MM.1S (cell line): ENCODE results near the gene FAM110A.
"Not testable (repeated sequence)": the region's sequence is repeated elsewhere in the genome, so short reads cannot be mapped to it uniquely, and the experiment has no call there.

Experiments used
- DNase-seq: peaks from one replicate; pipeline ENCODE4 v3.0.0-alpha.2; 2015
- H2AFZ ChIP-seq: fragments of 300-600 bp; sonication (generic); 2 replicates; pipeline ENCODE4 v1.6.0; 2016; ENCODE audit warnings: antibody characterized with exemption, low read length
- H3F3A ChIP-seq: fragments of 300-600 bp; sonication (generic); 2 replicates; pipeline ENCODE4 v1.6.1; 2016; ENCODE audit warnings: mild to moderate bottlenecking, antibody characterized with exemption, low read length, moderate library complexity, mixed read lengths; ENCODE audit not compliant: insufficient read depth
- H3K27ac ChIP-seq: fragments of 300-600 bp; sonication (generic); 2 replicates; pipeline ENCODE4 v1.5.1; 2016; ENCODE audit warnings: mild to moderate bottlenecking, low read length
- H3K27me3 ChIP-seq: fragments of 300-600 bp; sonication (generic); replicated peaks from 2 replicates; pipeline ENCODE4 v1.6.0; 2016; ENCODE audit warnings: low read length; ENCODE audit not compliant: insufficient read depth
- H3K36me3 ChIP-seq: fragments of 300-600 bp; sonication (generic); replicated peaks from 2 replicates; pipeline ENCODE4 v1.6.1; 2016; ENCODE audit warnings: mild to moderate bottlenecking, low read length, mixed read lengths; ENCODE audit not compliant: insufficient read depth
- H3K4me1 ChIP-seq: fragments of 300-600 bp; sonication (generic); 2 replicates; pipeline ENCODE4 v1.6.1; 2016; ENCODE audit warnings: low read length, mixed read lengths
- H3K4me2 ChIP-seq: fragments of 300-600 bp; sonication (generic); 2 replicates; pipeline ENCODE4 v1.6.0; 2016; ENCODE audit warnings: low read depth, low read length
- H3K4me3 ChIP-seq: fragments of 300-600 bp; sonication (generic); 2 replicates; pipeline ENCODE4 v1.5.1; 2016; ENCODE audit warnings: low read length, mixed read lengths
- H3K79me2 ChIP-seq: fragments of 300-600 bp; sonication (generic); 2 replicates; pipeline ENCODE4 v1.6.1; 2016; ENCODE audit warnings: mixed run types, low read length, mixed read lengths
- H3K9ac ChIP-seq: fragments of 300-600 bp; sonication (generic); 2 replicates; pipeline ENCODE4 v1.6.1; 2016; ENCODE audit warnings: low read length, mixed read lengths
- H3K9me2 ChIP-seq: fragments of 300-600 bp; sonication (generic); replicated peaks from 2 replicates; pipeline ENCODE4 v1.6.1; 2016; ENCODE audit warnings: mild to moderate bottlenecking, low read length, mixed read lengths; ENCODE audit not compliant: insufficient read depth
- H3K9me3 ChIP-seq: fragments of 300-600 bp; sonication (generic); replicated peaks from 2 replicates; pipeline ENCODE4 v1.6.1; 2016; ENCODE audit warnings: mild to moderate bottlenecking, low read length, mixed read lengths; ENCODE audit not compliant: insufficient read depth
- H4K20me1 ChIP-seq: fragments of 300-600 bp; sonication (generic); 2 replicates; pipeline ENCODE4 v1.6.1; 2016; ENCODE audit warnings: mild to moderate bottlenecking, low read length, moderate library complexity, mixed read lengths; ENCODE audit not compliant: insufficient read depth
- EZH2 ChIP-seq: fragments of 300-600 bp; sonication (generic); optimal IDR thresholded peaks from 2 replicates; pipeline ENCODE3; 2017; ENCODE audit warnings: low read depth, mild to moderate bottlenecking, antibody characterized with exemption, low read length, mixed read lengths
- EZH2phosphoT487 ChIP-seq: fragments of 300-600 bp; sonication (generic); IDR thresholded peaks from 2 replicates; pipeline ENCODE4 v1.6.1; 2018; ENCODE audit warnings: antibody characterized with exemption, low read length
- TF ChIP-seq, protein P1 (sequence below): fragments of 300-600 bp; sonication (generic); IDR thresholded peaks from 2 replicates; pipeline ENCODE4 v1.5.1; 2016; ENCODE audit warnings: antibody characterized with exemption, low read length, mixed read lengths

FAM110A gene

DNA sequence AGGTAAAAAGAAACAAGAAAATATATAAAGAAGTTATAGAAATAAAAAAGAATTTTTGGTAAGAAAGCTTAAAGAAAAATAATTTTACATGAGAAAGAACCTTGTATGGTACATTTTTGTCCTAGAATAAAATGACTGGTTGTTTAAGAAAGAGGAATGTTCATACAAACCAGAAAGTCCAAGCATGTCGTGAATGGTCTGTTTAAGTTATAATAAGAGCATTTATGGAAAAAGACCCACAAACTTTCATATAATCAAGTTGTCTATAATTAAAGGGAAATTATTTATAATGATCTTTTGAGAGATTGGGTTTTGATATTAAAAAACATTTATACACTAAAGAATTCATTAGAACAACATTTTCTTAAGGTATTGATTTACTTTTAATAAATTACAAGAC is 27.8 kb upstream of the FAM110A start:
- Histone ChIP-seq H3K9ac (no peak overlapping the region), H3K27me3 (no peaks in the 10 kb centered on the region), H3K9me2 (no peaks in the 10 kb centered on the region), H3K4me2 (no peak overlapping the region), H2AFZ (no peak overlapping the region), H3K36me3 (no peaks in the 10 kb centered on the region), H3K9me3 (no peaks in the 10 kb centered on the region), H3K79me2 (no peaks in the 10 kb centered on the region), H3K4me3 (no peak overlapping the region), H3K4me1 (no peaks in the 10 kb centered on the region), H3F3A (no peaks in the 10 kb centered on the region), H4K20me1 (no peaks in the 10 kb centered on the region), H3K27ac (no peak overlapping the region)
- TF ChIP-seq EZH2phosphoT487: no peak
- no peak for DNase-seq

DNA sequence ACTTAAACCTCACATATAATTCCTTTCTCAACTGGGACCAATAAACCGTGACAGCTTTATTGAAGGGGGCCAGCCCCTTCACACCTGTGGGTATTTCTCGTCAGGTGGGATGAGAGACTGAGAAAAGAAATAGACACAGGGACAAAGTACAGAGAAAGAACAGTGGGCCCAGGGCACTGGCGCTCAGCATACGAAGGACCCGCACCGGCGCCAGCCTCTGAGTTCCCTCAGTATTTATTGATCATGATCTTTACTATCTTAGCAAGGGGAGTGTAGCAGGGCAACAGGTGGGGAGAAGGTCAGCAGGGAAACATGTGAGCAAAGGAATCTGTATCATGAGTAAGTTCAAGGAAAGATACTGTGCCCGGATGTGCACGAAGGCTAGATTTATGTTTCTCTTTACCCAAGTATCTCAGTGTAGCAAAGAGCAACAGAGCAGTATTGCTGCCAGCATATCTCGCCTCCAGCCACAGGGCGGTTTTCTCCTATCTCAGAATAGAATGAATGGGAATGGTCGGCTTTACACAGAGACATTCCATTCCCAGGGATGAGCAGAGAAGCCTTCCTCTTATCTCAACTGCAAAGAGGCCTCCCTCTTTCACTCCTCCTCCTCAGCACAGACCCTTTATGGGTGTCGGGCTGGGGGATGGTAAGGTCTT is 21.6 kb upstream of the FAM110A start:
- H3K9me3 ChIP-seq, H3F3A ChIP-seq, H3K9me2 ChIP-seq, H3K36me3 ChIP-seq, H3K79me2 ChIP-seq, H4K20me1 ChIP-seq, H2AFZ ChIP-seq, H3K27me3 ChIP-seq, H3K4me1 ChIP-seq, H3K27ac ChIP-seq, DNase-seq, H3K4me3 ChIP-seq, H3K9ac ChIP-seq, H3K4me2 ChIP-seq: not testable (repeated sequence)

DNA sequence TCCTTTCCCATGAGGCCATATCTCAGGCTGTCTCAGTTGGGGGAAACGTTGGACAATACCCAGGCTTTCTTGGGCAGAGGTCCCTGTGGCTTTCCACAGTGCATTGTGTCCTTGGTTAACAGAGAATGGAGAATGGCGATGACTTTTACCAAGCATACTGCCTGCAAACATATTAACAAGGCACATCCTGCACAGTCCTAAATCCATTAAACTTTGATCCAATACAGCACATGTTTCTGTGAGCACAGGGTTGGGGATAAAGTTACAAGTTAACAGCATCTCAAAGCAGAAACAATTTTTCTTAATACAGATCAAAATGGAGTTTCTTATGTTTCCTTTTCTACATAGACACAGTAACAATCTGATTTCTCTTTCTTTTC is 21.1 kb upstream of the FAM110A start:
- H3K9ac ChIP-seq, H4K20me1 ChIP-seq, H3K4me2 ChIP-seq: not testable (repeated sequence)

DNA sequence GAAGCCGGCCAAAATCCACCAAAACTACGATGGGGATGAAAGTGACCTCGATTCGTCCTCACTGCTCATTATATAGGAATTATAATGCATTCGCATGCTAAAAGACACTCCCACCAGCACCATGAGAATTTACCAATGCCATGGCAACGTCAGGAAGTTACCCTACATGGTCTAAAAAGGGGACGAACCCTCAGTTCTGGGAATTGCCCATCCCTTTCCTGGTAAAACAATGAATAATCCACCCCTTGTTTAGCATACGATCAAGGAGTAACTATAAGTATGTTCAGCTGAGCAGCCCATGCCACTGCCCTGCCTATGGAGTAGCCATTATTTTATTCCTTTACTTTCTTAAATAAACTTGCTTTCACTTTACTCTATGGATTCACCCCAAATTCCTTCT is 20.1 kb upstream of the FAM110A start:
- no peak overlapping the region for H3K9ac ChIP-seq
- H3K4me2 ChIP-seq: no peak overlapping the region
- no peaks in the 10 kb centered on the region for H3F3A ChIP-seq
- no peaks in the 10 kb centered on the region for H3K9me2 ChIP-seq
- H3K9me3 ChIP-seq: no peaks in the 10 kb centered on the region
- H3K36me3 ChIP-seq: no peaks in the 10 kb centered on the region
- H3K79me2 ChIP-seq: no peaks in the 10 kb centered on the region
- TF ChIP-seq, protein P1, sequence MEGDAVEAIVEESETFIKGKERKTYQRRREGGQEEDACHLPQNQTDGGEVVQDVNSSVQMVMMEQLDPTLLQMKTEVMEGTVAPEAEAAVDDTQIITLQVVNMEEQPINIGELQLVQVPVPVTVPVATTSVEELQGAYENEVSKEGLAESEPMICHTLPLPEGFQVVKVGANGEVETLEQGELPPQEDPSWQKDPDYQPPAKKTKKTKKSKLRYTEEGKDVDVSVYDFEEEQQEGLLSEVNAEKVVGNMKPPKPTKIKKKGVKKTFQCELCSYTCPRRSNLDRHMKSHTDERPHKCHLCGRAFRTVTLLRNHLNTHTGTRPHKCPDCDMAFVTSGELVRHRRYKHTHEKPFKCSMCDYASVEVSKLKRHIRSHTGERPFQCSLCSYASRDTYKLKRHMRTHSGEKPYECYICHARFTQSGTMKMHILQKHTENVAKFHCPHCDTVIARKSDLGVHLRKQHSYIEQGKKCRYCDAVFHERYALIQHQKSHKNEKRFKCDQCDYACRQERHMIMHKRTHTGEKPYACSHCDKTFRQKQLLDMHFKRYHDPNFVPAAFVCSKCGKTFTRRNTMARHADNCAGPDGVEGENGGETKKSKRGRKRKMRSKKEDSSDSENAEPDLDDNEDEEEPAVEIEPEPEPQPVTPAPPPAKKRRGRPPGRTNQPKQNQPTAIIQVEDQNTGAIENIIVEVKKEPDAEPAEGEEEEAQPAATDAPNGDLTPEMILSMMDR: no peak
- TF ChIP-seq EZH2phosphoT487: no peak
- DNase-seq: no peak
- no peaks in the 10 kb centered on the region for H4K20me1 ChIP-seq
- H2AFZ ChIP-seq: no peak overlapping the region
- H3K4me1 ChIP-seq: no peaks in the 10 kb centered on the region
- H3K27me3 ChIP-seq: no peaks in the 10 kb centered on the region
- no peak overlapping the region for H3K4me3 ChIP-seq
- no peak overlapping the region for H3K27ac ChIP-seq

More for the DNA sequence above, 21.1 kb upstream of the FAM110A start:
- H3K27me3 ChIP-seq, H3K36me3 ChIP-seq, H3K27ac ChIP-seq, H3K4me3 ChIP-seq, H2AFZ ChIP-seq, H3K4me1 ChIP-seq, H3K79me2 ChIP-seq, H3K9me2 ChIP-seq, H3K9me3 ChIP-seq, H3F3A ChIP-seq, DNase-seq: not testable (repeated sequence)

DNA sequence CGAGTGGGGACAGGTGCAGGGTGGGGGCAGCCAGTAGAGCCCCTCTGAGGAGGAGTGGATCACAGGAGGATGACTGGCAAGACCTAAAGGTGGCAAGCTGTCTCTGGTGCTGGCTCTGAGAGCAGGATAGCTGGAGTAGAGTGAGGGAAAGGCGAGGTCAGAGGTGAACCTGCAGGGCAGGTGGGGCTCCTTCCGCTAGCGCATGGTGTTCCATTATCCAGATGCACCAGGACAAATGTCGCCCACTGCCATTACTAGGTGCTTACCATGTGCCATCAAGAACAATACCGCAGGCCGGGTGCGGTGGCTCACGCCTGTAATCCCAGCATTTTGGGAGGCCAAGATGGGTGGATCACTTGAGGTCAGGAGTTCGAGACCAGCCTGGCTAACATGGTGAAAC is 18.3 kb upstream of the FAM110A start:
- Histone ChIP-seq H3K9me3 (no peaks in the 10 kb centered on the region), H3K9me2 (no peaks in the 10 kb centered on the region), H3K79me2 (no peaks in the 10 kb centered on the region), H3K27me3 (no peaks in the 10 kb centered on the region), H3K4me3 (no peak overlapping the region), H3K4me1 (no peaks in the 10 kb centered on the region), H3K4me2 (no peak overlapping the region), H2AFZ (no peak overlapping the region), H3K27ac (no peak overlapping the region), H3K9ac (no peak overlapping the region), H3K36me3 (no peaks in the 10 kb centered on the region), H3F3A (no peaks in the 10 kb centered on the region), H4K20me1 (no peaks in the 10 kb centered on the region)
- no peak for DNase-seq
- TF ChIP-seq, protein P1: no peak
- no peak for TF ChIP-seq EZH2
- TF ChIP-seq EZH2phosphoT487: no peak
